ENCODE data around the gene MYH13.

Gene MYH13

DNA sequence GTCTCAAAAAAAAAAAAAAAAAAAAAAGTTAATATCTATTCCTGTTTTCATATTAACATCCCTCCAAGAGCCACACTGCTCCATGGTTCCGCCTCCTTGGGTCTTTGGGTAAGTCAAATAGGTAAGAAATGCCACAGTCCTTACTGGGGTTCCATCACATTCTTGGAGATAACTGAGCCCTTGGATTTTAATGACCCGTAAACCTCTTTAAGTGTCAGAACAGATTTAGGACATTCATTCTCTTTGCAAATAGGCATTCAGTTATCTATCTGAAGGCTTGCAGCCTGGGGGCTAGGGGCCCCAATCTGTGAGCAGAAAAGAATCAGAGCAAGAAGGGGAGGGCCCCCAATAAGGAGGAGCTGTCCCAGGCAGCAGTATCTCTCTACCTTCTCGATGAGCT is 28.0 kb downstream of the MYH13 start:
- DNase-seq (ENCODE audit: low read depth, low spot score) = no peak

DNA sequence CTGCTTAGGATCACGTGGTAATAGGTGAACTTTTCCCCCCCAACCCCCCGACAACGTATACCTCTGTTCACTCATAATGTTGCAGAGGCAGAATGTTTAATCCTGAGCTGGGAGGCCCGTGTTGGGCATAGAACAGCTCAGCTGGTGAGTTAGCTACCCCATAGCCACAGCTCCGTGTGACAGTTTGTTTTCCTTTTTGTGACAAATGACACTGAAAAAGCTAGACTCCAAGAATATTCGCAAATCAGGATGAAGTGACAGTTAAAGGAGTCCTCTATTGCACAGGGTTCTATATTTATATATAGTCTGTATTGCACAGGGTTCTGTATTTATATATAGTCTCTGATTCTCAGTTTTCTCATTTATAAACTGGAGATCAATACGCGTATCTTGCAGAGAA is 33.8 kb downstream of the MYH13 start:
- DNase-seq (ENCODE audit: low read depth, low spot score) = no peak

DNA sequence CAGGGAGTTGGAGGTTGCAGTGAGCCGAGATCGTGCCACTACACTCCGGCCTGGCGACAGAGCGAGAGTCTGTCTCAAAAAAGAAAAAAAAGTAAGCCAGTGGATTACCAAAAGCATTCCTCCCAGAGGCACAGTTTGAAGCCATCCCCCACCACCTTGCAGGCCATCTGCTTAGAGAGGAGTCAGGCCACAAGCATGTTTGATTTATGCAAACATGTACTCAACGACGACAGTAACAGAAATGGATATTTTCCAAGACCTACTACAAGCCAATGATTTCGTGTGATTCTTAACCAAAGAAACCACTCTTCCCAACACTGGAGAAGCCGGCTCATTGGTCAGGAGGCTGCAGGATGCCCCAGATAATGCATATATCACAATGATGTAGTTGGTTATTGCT is 34.8 kb downstream of the MYH13 start:
- no peak for DNase-seq (ENCODE audit: low read depth, low spot score)

DNA sequence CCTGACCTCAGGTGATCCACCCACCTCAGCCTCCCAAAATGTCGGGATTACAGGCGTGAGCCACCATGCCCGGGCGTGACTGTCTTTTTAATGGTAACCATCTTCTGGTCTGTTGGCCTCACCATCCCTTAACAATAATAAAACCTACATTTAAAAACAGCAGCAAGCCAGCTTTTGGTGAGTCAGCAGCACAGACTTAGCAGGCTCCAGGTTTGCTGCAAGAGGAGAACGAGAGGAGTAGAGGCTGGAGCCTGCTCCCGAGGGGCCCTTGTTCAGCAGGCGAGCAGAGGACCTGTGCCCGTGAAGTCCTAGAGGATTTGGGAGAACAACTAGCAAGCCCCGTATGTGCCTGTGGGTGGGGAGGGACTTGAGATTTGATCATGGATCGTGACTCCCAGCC is 35.7 kb downstream of the MYH13 start:
- no peak for DNase-seq (ENCODE audit: low read depth, low spot score)

DNA sequence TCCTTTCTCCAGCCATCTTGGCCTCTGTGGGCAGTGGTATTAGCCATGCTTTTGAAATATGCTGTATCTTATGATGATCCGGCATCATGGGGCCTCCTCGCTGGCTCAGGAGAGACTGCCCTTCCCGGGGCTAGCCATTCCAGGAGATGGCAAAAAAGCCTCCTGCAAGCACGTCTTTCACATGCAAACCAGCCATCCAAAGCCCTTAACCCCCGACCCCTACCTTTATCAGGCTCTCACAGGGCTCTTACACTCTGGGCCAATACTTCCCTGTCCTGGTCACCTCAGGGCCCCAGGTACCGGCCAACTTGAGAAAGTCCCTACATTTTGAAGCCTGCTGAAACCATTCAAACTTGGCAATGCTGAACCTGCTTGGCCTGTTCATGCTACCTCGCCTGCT is 36.4 kb downstream of the MYH13 start:
- no peak for DNase-seq (ENCODE audit: low read depth, low spot score)

DNA sequence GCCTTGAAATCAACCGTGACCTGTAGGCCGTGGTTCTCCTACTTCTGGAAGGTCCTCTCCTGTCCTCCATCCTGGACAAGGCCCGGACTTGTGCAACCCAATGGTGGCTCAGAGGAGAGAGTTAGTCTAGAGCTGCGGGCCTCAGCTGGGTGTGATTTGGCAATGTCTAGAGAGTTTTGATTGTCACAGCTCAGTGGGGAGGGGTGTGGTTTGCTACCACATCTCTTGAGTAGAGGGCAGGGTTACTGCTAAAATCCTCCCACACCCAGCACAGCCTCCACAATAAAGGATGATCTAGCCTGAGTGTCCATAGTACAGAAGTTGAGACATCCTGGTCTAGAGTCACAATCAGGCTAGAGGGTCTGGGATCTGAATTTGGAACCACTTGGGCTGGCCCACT is 40.3 kb downstream of the MYH13 start:
- no peak for DNase-seq (ENCODE audit: low read depth, low spot score)

DNA sequence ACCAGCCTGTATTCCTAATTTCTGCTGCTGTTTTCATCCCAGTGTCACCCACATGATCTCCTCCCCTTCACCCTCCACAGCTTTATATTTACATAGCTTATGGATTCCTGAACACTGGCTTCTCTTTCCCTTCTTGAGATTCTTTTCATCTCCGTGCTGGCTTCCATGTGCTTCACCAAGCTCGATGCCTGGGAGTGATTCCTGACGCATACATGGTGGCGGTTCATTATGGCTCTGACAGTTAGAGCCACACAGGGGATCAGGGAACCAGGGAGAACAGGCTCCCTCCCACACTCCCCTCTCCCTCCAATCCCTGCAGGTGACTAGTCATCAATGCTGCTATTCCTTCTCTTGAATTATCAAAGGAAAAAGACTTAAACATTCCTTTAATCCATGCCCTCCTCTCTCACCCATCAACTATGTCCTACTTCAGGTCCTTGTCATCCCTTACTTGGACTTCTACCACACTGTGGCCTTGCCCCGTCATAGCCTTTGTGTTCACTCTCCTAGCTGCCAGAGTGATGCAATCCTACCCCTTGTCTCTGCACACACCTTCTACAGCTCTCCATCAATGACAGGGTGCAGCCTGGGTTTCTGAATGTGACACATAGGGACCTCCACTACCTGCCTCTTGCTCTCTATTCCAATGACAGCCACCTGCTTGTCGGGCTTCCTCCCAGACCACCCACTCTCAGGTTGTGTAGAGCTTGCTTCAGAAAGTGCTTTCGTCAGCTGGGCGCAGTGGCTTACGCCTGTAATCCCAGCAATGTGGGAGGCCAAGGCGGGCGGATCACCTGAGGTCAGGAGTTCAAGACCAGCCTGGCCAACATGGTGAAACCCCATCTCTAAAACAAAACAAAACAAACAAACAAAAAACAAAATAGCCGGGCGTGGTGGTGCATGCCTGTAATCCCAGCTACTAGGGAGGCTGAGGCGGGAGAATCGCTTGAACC is 43.6 kb downstream of the MYH13 start:
- no peak for DNase-seq (ENCODE audit: low read depth, low spot score)

DNA sequence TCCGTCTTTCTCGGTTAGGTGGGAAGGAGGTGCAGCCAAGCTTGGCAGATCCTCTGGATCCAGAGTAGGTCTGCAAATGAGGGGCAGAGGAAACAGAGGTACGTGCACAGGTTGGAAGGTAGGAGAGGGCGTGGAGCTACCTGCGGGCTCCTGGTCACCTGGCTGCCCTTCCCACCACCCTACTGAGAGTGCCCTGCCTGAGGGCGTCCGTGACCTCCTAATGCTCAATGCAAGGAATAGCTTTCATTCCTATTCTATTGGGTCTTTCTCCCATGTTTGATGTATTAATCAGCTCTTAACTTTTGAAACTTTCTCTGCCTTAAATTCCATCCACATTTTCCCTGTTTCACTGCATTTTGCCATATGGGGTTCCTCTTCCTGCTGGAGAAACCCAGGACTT is 44.6 kb downstream of the MYH13 start:
- no peak for DNase-seq (ENCODE audit: low read depth, low spot score)

DNA sequence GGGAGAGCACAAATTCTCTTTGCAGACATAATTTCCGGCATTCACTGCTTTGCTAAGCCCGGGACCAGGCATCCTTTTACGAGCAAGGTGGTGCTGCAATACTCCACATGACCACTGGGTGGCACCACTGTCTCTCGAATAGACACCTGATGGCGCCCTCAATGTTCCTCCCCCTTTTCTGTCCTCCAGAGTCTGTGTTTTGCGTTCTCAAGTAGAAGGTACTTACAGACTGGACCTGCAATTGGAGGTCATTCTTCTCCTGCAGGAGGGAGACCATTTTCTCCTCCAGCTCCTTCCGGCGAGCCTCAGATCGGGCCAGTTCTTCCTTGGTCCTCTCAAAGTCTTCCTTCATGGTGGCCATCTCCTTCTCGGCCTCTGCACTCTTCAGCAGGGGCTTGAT is 45.2 kb downstream of the MYH13 start:
- DNase-seq (ENCODE audit: low read depth, low spot score) = no peak

DNA sequence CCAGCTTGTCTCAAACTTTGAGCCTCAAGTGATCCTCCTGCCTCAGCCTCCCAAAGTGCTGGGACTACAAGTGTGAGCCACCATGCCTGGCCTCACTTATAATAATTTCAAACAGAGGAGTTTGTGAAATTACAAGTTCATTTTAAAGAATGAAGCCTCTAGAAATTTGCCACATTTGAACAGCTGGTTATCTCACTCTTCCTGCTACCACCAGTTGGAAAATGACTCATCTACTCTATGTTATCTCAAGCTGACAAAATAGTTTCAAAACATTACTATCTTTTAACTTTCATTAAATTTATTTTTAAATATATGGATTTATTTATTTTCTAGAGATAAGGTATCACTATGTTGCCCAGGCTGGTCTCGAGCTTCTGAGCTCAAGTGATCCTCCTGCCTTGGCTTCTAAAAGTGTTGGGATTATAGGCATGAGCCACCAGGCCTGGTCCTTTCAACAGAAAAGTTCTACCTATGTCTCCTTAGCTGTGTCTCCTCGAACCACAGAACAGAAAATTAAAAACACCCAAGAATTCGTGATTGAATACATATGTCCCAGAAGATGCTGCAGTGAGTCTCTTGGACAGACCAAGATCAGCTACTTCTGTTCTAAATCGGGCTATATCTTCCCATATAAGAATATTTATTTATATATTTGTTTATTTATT is 47.6 kb downstream of the MYH13 start:
- no peak for DNase-seq (ENCODE audit: low read depth, low spot score)

DNA sequence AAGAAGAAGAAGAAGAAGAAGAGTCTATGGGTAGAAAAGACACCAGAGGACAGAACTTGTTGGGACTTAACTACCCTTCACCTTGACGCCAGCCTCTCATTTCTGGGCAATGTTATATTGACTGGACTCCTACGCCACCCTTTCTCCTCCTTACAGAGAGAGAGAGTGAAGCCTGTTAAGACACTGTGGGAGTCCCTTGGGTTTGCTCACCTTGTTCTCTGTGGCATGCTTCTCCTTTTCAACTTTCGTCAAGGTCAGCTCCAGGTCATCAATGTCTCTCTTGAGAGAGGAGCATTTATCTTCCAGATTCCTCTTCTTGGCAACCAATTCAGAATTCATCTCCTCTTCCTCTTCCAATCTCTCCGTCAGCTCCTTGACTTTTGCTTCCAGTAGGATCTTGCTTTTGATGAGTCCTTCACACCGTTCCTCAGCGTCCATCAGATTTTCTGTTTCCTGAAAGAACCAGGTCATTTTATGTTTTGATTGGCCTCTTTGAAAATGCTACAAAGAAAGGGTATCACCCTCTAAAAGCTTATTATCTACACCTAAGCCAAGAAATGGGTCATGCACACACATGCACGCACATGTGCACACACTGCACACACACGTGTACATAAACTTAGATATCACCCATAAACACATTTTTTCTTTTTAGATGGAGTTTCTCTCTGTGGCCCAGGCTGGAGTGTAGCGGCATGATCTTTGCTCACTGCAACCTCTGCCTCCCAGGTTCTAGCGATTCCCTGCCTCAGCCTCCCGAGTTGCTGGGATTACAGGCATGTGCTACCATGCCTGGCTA is 48.8 kb downstream of the MYH13 start:
- DNase-seq (ENCODE audit: low read depth, low spot score) = no peak

DNA sequence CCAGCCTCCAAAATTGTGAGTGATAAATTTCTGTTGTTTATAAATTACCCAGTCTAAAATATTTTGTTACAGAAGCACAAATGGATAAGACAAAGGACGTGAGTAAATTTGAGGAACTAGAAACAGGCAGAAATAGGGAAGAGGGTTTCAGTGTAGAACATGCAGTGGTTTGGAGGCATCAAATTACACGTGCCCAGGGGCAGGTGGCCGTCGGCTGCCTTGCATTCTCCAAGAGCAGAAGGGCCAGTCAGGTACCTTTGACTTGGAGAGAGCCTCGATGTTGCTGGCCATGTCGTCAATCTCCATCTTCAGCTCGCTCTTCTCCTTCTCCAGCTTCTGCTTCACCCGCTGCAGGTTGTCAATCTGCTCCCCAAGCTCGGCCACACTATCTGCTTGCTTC is 54.3 kb downstream of the MYH13 start:
- DNase-seq (ENCODE audit: low read depth, low spot score) = no peak

DNA sequence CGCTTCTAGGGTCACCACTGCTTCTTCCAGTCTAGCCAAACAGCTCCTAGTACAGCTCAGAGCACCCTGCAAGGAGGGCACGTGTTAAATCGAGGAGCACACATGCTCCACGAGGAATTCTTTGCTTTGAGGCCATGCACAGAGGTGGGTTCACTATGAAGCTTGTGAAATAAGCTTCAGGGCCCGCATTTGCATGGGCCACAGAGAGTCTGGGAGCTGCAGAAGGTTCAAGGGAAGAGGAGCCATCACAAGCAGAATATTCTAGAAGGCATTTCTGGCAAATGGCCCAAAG is 55.3 kb downstream of the MYH13 start:
- DNase-seq (ENCODE audit: low read depth, low spot score) = no peak

DNA sequence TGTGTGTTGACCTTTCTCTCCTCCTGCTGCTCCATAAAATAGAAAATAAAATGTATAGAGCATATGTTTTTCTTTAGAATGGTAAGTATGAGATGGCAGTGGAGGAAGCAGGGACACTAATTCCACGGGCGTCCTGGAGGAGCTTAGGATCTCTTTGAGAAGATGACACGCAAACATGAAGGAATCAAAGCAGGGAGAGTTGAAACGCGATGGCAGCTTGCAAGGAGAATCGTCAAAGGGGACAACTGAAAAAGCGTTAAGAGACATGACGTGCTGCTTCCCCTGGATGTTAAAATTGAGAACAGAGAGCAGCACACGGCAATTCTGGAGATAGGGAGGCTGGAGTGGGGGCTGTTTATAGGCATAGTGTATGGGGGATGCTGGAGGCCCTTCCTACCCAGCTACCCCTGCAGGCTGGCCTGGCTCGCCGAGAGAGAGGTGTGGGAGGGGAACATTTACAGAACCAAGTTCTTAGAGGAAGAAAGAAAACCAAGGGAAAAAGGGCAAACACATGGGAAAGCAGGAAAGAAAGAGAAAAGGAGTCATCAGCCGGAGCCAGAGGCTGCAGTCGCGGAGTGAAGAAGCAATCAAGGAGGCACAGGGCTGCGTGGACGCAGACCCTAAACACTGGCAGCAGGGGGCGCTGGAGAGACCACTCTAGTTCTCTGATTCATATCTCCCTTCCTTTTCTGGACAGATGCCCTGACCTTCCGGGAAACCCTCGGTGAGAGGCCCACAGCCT is 55.8 kb downstream of the MYH13 start:
- DNase-seq (ENCODE audit: low read depth, low spot score) = no peak

DNA sequence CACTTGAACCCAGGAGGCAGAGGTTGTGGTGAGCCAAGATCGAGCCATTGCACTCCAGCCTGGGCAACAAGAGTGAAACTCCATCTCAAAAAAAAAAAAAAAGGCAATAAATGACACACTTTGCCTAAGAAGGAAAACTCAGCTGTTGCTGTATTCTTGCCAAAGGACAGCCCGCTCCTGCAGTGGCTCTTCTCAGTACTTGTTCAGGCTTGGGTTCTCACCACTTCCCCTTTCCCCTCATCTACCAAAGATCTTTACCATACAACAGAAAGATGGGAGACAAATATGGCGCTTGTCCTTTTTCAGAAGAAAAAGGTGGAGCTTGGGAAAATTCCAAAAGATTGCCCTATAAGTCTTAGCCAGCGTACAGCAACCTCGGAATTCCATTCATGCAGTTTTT is 58.5 kb downstream of the MYH13 start:
- DNase-seq (ENCODE audit: low read depth, low spot score) = no peak

DNA sequence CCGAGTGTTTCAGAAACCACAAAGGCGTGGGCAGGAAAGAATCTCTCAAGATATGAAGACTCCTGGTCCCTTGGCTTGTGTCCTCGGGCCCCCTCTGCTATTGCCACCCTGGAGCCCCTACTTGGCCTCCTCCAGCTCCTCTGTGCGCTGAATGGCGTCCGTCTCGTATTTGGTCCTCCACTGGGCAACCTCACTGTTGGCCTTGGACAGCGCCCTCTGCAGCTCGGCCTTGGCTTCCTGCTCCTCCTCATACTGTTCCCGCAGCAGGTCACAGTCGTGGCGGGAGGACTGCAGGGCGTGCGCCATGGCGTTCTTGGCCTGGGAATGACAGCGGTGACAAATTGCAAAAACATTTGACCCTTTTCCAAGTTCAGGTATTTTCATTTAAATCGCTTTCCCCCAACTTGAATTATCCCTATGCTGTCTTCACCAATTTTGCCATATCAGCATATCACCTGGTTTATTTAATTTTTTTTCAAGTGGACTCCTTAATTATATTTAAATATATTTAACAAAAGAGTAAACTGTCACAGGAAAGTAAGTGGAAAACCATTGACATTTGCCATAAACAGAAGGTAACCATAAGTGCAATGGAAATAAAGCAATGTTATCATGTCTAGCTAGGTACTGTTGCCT is 59.7 kb downstream of the MYH13 start:
- DNase-seq (ENCODE audit: low read depth, low spot score) = no peak

DNA sequence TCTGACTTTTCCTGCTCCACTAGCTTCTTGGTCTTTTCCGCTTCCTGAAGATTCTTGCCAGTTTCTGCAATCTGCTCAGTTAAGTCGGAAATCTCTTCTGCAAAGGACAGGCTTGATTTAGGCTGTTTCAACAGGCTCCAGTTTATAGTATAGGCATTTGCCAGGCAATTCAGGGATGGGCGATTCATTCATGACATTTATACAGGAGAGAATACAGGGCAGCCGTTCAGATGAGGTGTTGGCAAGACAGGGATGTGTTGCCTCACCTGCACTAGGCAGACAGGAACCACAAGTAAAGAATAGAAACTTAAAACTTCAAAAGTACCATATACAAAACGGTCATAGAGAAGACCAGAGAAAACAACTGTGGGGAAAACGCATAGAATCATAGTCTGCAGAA is 61.7 kb downstream of the MYH13 start:
- no peak for DNase-seq (ENCODE audit: low read depth, low spot score)

DNA sequence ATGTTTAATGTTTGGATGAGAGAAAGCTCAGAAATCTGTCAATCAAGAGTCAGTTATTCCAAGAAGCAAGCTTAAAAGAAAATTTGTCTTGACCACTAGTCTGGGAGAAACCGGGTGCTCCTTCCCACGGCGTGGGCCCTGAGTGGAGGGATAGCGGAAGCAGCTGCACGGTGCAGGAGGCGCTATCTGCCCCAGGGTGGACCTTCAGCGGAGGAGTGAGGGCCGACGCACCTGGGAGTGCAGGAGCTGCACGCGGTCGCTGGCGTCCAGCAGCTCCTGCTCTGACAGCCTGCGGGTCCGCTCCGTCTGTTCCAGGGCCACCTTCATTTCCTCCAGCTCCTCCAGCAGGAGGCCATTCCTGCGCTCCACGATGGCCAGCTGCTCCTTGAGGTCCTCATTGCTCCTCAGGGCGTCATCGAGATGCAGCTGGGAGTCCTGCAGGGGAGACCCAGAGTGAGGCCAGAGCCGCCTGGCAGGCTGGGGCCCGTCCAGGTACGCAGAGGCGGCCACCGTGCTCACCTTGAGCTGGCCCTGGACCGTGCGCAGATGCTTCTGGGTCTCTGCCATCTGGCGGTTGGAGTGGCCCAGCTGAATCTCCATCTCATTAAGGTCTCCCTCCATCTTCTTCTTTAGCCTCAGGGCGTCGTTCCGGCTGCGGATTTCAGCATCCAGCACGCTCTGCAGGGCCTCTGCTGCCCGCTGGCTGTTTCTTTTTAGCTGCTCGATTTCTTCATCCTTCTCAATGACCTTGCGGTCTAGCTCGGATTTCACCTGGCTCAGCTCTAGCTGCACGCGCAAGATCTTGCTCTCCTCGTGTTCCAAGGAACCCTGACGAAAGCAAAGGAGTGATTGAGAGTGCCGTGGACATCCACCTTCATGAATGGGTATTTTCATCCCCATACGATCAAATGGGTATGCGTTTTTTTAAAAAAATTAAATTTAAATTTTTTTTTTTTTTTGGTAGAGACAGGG is 63.5 kb downstream of the MYH13 start:
- DNase-seq (ENCODE audit: low read depth, low spot score) = no peak

DNA sequence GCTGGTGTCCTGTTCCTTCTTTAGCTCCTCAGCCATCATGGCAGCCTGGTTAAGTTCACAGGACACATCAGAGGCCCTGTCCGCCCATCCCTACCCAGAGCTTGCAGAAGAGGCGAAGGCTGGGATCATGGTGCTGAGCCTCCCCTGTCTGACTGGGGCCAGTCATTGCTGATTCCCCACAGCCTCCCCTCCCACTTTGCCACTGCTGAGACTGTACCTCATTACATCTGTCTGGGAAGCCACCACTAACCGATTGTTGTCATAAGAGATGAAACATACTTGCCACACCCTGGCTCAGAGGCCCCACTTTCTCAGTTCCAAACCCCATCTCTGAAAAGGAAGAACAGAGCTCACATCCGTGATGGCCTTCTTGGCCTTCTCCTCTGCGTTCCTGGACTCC is 66.2 kb downstream of the MYH13 start:
- no peak for DNase-seq (ENCODE audit: low read depth, low spot score)

DNA sequence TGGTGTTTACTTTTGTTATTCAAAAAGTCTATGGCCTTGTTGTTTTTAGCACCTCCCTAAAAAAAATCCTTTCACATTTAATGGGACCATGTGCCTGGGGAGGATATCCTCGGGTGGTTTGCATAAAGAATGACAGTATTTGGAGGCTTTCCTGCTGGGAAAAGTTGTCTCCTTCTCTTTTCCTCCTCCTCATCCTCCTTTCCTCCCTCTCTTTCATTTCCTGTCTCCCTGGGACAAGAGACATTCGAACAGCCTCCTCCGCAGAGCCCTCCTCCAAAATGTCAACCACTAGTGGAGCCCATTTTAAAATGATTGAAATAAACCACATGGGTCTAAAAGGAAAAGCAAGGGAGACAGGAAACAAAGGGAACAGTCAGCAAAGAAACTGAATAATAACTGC is 67.4 kb downstream of the MYH13 start:
- no peak for DNase-seq (ENCODE audit: low read depth, low spot score)
